SJCRH30 (cell line): ENCODE data around the gene GMDS. TPM values are rescaled to one million over a fixed set of nuclear protein-coding genes. Genes with fewer than 3 reads are reported as not detected.

Source experiments
- DNase-seq, 2 experiments: peaks; one replicate each; pipeline ENCODE4 v3.0.0-alpha.2; 2015 to 2020
- H3K27ac ChIP-seq: fragments of 250-450 bp; sonication (Bioruptor Pico); 2 replicates; pipeline ENCODE4 v1.5.1; 2020; ENCODE audit warnings: mild to moderate bottlenecking, moderate library complexity
- H3K27me3 ChIP-seq: fragments of 250-450 bp; sonication (Bioruptor Pico); 2 replicates; pipeline ENCODE4 v1.5.1; 2020; ENCODE audit warnings: mild to moderate bottlenecking, moderate library complexity
- H3K36me3 ChIP-seq: fragments of 250-450 bp; sonication (Bioruptor Pico); 2 replicates; pipeline ENCODE4 v1.5.1; 2020; ENCODE audit warnings: mild to moderate bottlenecking, moderate library complexity
- H3K4me1 ChIP-seq: fragments of 250-450 bp; sonication (Bioruptor Pico); 2 replicates; pipeline ENCODE4 v1.5.1; 2020; ENCODE audit warnings: mild to moderate bottlenecking, moderate library complexity
- H3K4me3 ChIP-seq: fragments of 250-450 bp; sonication (Bioruptor Pico); 2 replicates; pipeline ENCODE4 v1.5.1; 2020; ENCODE audit warnings: mild to moderate bottlenecking, moderate library complexity
- H3K9me3 ChIP-seq: fragments of 250-450 bp; sonication (Bioruptor Pico); replicated peaks from 2 replicates; pipeline ENCODE4 v1.5.1; 2020; ENCODE audit warnings: mild to moderate bottlenecking, moderate library complexity
- total RNA-seq: library from RNA; depleted of rRNA; stranded (reverse); fragments of >200 nt; shearing (Covaris generic); gene quantifications from 2 replicates; pipeline ENCODE4 v1.2.3, GENCODE V29; 2014

Gene GMDS
- total RNA-seq, 1 experiment from 2014 or later: 7.9 TPM

DNA sequence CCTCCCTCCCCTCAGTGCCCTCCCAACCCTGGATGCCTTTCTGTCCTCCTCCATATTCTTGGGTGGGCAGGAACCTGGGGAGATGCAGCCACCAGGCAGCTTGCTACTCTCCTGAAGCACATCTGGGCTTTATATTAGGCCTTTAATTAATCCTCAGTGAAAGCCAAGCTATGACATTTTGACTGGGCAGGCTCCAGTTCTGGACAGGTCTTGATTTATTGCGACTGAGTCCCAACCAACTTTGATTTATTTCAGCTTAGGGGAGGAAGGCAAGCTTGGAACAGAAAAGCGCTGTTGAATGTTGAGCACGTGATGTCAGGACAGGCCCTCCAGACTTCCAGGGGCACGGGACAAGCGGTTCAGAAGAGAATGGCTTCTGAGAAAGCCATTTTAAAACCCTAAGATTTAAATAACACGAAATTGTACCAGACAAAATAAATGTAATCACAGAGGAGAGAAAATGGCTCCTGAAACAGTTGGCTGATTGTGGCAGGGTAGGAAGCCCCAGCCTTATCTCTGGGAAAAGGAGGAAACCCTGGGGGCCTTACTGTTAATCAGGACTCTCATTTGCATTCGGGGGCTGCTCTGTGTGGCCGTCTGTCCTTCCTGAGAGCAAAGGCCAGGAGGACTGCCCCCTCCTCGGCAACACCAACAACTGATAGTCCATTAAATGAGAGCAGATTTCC is 341.5 kb downstream of the GMDS start:
- no peak for DNase-seq
- Histone ChIP-seq H3K9me3 (no peaks in the 10 kb centered on the region), H3K27me3 (no peaks in the 10 kb centered on the region), H3K27ac (no peak overlapping the region), H3K36me3 (no peaks in the 10 kb centered on the region), H3K4me1 (no peaks in the 10 kb centered on the region), H3K4me3 (no peak overlapping the region)

DNA sequence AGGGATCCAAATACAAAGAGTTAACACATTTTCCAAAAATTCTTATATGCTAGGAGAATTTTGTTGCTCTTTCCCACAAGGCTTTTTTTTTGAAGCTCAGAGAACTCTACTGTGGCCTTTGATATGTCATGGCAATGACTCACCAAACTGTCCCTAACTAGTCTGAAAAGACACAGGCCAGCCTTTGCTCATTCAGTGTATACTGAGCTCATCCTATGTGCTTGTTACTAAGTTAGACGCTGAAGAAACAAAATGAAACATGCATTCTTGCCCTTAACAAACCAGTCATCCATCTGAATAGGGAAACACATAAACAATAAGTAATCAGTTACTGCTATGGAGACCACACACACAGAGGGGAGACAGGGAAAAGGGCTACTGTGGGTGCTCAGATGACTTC is 343.8 kb downstream of the GMDS start:
- no peak for DNase-seq

DNA sequence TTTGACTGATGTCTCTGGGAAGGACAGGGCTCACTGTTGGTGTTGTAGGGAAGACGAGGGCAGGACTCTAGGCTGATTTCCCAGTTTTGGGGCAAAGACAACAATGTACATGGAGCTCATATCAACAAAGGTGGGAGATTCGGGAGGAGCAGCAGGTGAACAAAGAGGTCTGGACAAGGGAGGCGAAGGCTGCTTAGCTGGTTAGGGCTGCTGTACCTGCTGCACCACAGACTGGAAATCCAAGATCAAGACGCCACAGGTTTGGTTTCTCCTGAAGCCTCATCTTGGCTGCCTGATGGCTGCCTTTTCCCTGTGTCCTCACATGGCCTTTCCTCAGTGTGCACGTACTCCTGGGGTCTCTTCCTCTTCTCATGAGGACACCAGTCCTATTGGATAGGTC is 348.5 kb downstream of the GMDS start:
- no peak for DNase-seq
- no peaks in the 10 kb centered on the region for H3K27me3 ChIP-seq
- H3K4me3 ChIP-seq: no peak overlapping the region
- H3K27ac ChIP-seq: no peak overlapping the region
- H3K4me1 ChIP-seq: no peaks in the 10 kb centered on the region
- no peaks in the 10 kb centered on the region for H3K9me3 ChIP-seq
- no peaks in the 10 kb centered on the region for H3K36me3 ChIP-seq

More for the DNA sequence above, 343.8 kb downstream of the GMDS start:
- H3K36me3 ChIP-seq: no peaks in the 10 kb centered on the region
- no peaks in the 10 kb centered on the region for H3K9me3 ChIP-seq
- H3K4me3 ChIP-seq: no peak overlapping the region
- no peak overlapping the region for H3K27ac ChIP-seq
- H3K4me1 ChIP-seq: no peaks in the 10 kb centered on the region
- H3K27me3 ChIP-seq: no peaks in the 10 kb centered on the region

DNA sequence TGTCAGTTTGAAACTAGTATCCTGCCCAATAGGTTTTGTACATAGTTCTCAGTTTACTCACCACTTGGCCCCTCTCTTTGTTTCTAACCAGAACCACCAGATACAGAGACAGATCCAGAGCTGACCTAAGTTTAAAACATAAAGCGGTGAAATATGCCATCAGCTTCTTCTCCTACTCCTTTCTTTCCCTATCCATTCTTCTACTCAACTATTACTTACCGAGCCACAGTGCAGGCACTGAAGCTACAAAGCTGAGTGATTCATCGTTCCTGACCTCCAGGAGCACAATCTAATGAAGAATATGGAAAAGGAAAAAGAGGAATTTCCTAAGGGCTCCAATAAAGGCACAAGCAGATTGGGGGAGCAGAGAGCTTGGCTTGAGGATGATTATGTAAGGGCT is 349.7 kb downstream of the GMDS start:
- H3K4me3 ChIP-seq: no peak overlapping the region
- H3K27ac ChIP-seq: no peak overlapping the region
- H3K4me1 ChIP-seq: no peaks in the 10 kb centered on the region
- no peaks in the 10 kb centered on the region for H3K9me3 ChIP-seq
- H3K36me3 ChIP-seq: no peaks in the 10 kb centered on the region
- no peaks in the 10 kb centered on the region for H3K27me3 ChIP-seq
- DNase-seq: no peak

DNA sequence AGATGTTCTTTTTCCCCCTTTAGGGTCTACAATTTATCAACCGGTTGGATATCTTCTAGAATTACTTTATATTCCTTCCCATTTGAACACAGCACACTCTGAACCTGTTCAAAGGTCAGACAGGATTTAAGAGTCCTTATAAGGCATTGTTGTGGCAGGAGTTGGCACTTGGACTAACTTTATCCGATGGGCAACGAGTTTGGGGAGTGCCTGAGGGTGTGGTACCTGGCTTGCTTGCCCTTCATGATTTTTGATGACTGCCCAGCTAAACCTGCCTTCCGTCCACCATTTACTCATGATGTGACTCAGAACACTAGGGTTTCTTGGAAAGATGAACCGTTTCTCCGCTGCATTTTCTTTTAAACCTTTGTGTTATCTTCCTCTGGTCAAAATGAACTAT is 350.5 kb downstream of the GMDS start:
- no peak overlapping the region for H3K4me3 ChIP-seq
- H3K9me3 ChIP-seq: no peaks in the 10 kb centered on the region
- H3K4me1 ChIP-seq: no peaks in the 10 kb centered on the region
- H3K36me3 ChIP-seq: no peaks in the 10 kb centered on the region
- no peak overlapping the region for H3K27ac ChIP-seq
- no peaks in the 10 kb centered on the region for H3K27me3 ChIP-seq
- DNase-seq: no peak

DNA sequence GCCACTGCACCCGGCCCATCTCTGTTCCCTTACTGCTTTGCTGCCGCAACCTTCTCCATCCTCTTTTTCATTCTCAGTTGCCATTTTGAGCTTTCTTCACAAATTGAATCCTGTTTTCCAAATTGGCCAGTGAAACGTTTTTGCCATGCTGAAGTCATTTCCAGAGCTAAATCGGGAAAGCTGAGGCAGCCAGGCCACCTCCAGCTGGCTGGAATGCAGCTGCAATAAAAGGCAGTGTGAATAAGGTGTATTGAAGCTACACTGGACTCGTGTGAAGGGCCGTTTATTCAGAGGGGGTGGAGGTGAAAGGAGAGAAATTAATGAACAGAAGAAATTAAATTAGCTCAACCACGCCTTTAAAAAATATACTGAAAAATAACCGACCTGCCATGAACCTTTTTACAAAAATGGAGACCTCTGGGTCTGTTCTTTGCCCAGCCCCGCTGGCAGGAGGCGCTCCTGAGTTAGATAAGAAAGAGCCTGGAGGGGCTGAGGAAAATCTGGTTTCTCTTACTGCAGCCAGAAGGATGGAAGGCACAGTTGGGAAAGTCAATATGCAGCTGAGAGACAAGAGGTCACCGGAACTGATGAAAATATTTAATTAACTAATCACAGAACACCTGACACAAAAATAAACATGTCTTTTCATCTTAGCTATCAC is 351.8 kb downstream of the GMDS start:
- Histone ChIP-seq H3K27ac (no peak overlapping the region), H3K36me3 (no peaks in the 10 kb centered on the region), H3K4me1 (no peaks in the 10 kb centered on the region), H3K4me3 (no peak overlapping the region), H3K9me3 (no peaks in the 10 kb centered on the region), H3K27me3 (no peaks in the 10 kb centered on the region)
- peak in 1 of 2 experiments; percentile 4 for DNase-seq

DNA sequence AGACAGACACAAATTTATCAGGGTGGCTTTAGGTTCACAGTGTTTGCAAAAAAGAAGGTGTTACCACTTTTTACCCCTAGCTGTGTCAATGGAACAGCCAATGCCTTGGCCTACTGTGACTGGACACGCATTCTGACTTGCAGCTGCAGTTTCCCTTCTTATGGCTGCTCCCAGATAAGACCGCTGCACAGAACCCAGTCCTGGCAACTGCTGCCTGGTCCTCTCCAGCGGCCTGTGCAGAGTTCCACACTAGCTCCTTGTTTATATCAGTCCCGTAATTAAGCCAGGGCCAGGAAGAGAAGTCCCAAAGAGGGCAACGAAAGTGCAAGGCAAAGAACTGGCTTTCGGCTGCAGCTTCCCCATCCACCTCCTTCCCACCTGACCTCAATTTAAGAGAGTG is 352.7 kb downstream of the GMDS start:
- Histone ChIP-seq H3K4me3 (no peak overlapping the region), H3K4me1 (no peaks in the 10 kb centered on the region), H3K27me3 (no peaks in the 10 kb centered on the region), H3K36me3 (no peaks in the 10 kb centered on the region), H3K9me3 (no peaks in the 10 kb centered on the region), H3K27ac (no peak overlapping the region)
- no peak for DNase-seq

DNA sequence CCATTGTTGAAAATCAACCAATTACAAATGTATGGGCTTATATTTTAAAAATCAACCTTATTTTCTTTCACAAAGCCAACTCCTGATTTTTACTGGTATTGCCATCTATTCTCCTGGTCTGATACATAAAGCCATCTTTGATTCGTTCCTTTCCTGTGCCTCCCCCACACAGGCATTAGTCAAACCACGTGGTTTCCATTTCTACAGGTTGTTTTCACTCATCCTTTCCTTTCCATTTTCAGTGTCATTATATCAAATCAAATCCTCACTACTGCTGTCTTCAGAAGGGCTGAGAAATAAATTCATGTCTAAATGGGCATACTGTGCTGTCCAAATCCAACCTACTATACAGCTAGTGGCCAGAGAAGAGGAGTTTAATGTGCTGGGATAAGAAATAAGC is 354.4 kb downstream of the GMDS start:
- Histone ChIP-seq H3K9me3 (no peaks in the 10 kb centered on the region), H3K4me1 (no peaks in the 10 kb centered on the region), H3K4me3 (no peak overlapping the region), H3K36me3 (no peaks in the 10 kb centered on the region), H3K27me3 (no peaks in the 10 kb centered on the region), H3K27ac (no peak overlapping the region)
- no peak for DNase-seq

DNA sequence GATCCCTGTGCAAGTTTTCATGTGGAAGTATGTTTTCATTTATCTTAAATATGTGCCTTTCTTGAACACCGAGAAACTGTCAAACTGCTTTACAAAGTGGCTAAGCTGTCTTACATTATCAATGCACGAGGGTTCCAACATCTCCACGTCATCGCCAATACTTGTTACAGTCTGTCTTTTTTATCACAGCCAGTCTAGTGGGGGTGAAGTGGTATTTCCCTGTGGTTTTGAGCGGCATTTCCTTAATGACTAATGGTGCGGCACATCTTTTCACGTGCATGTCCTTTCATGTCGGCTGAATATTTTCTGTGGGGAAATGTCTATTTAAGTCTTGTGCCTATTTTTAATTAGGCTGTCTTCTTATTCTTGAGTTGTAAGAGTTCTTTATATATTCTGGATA is 355.3 kb downstream of the GMDS start:
- Histone ChIP-seq H3K36me3 (no peaks in the 10 kb centered on the region), H3K27ac (no peak overlapping the region), H3K4me1 (no peaks in the 10 kb centered on the region), H3K4me3 (no peak overlapping the region), H3K9me3 (no peaks in the 10 kb centered on the region), H3K27me3 (no peaks in the 10 kb centered on the region)
- no peak for DNase-seq

DNA sequence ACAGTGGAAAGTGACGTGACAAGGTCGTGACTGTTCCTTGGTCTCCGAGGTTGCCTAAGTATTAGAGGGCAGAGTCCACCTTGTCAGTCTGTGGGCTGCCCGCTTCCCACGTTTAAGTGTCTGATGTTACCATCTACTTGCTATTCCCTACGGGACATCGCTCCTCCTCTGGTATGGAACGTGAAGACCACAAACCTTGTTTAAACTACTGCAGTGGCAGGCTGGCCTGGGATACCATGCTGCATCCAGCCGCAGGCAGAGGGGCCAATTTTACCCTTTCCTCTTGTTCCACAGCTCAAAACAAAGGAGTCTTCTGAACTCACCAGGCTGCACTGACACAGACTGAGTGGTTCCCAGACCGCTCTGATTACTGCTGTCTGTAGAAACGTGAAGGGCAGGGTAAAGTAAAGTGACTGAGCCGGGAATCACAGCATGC is 359.8 kb downstream of the GMDS start:
- H3K4me1 ChIP-seq: no peaks in the 10 kb centered on the region
- no peaks in the 10 kb centered on the region for H3K36me3 ChIP-seq
- H3K27ac ChIP-seq: no peak overlapping the region
- no peaks in the 10 kb centered on the region for H3K27me3 ChIP-seq
- H3K9me3 ChIP-seq: no peaks in the 10 kb centered on the region
- DNase-seq: peak; percentile 8 to 22
- H3K4me3 ChIP-seq: no peak overlapping the region

DNA sequence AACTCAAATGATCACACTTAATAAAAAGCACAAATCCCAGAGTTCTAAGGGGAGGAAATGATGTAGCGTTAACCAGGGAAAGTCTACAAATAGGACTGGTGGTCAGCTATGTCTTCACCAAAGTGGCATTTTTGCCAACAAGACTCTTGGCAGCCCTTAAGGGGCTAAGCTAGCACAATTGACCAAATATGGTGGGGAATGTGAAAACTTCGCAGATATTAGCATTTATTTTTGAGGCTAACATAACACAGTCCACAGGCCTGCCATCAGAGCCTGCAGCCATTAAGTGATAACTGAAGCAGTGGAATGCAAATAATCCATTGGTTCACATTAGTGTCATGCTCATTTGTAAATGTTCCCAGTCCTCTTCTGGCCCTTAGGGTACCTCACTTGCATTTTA is 361.1 kb downstream of the GMDS start:
- H3K4me3 ChIP-seq: no peak overlapping the region
- no peaks in the 10 kb centered on the region for H3K27me3 ChIP-seq
- DNase-seq: no peak
- H3K27ac ChIP-seq: no peak overlapping the region
- H3K4me1 ChIP-seq: no peaks in the 10 kb centered on the region
- H3K9me3 ChIP-seq: no peaks in the 10 kb centered on the region
- no peaks in the 10 kb centered on the region for H3K36me3 ChIP-seq

DNA sequence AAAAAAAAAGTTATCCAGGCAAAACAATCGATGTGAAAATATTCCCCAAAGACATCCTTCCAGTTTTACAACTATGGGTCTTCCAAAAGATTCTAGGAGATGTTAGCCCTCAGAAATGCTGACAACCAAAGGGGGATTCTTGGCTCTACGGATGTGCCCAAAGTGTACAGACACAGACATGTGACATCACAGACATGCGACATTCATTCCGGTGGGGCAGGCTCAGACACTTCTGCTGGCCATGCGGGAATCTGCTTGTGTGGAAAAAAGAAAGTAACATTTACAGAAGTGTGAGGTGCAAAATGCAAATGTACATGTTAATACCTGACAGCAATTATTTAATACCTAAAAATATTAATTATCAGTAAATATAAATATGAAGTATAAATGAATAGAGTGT is 367.1 kb downstream of the GMDS start:
- H3K4me3 ChIP-seq: no peak overlapping the region
- no peak for DNase-seq
- no peaks in the 10 kb centered on the region for H3K36me3 ChIP-seq
- H3K27ac ChIP-seq: no peak overlapping the region
- H3K27me3 ChIP-seq: no peaks in the 10 kb centered on the region
- H3K9me3 ChIP-seq: no peaks in the 10 kb centered on the region
- no peaks in the 10 kb centered on the region; the same call in 1 of the 2 replicates for H3K4me1 ChIP-seq

DNA sequence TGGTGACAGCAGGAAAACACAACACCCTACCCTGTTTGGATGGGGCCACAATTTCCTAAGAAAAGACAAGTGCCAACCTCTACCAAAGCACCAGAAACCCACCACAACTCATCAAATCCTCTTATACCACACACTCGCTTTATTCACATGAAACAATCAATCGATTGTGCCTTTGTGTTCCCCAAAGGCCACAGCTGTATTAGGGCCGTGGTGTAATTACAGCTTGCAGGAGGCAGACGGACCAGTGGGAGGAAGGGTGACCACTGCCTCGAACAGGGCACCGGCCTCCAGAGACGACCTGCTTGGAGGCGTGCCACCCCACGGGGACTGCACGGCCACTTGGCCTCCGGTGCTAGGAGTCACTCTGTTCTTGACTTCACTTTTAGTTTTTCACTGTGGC is 371.6 kb downstream of the GMDS start:
- DNase-seq: no peak
- no peaks in the 10 kb centered on the region for H3K9me3 ChIP-seq
- no peaks in the 10 kb centered on the region for H3K36me3 ChIP-seq
- H3K4me3 ChIP-seq: no peak overlapping the region
- no peaks in the 10 kb centered on the region for H3K27me3 ChIP-seq
- H3K27ac ChIP-seq: no peak overlapping the region
- H3K4me1 ChIP-seq: peaks cover 7% of the 10 kb centered on the region

DNA sequence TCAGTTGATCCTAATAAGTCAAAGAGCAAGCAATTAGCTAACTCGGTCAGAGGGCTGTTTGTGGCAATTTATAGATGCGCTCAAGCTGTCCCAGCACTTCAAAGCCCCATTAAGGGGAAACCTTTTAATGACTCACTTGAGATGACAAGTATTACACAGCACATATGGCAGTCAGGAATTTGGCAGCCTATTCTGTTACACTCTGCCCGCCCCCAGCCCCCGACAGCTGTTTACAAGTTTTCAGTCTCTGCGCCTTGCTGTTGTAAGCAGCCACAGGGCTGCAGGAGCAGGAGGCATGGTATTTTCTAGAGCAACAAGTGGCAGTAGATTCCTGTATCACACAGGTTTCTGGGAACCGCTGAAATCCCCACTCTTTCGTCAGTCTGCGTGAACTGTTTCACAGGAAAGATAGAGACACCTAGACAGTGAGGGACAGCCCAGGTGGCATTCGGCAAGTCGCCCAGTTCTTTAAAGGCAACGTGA is 372.7 kb downstream of the GMDS start:
- Histone ChIP-seq H3K27me3 (no peaks in the 10 kb centered on the region), H3K36me3 (no peaks in the 10 kb centered on the region), H3K9me3 (no peaks in the 10 kb centered on the region), H3K4me1 (peaks cover 7% of the 10 kb centered on the region), H3K4me3 (no peak overlapping the region), H3K27ac (no peak overlapping the region)
- DNase-seq: peak; percentile 70 to 80

DNA sequence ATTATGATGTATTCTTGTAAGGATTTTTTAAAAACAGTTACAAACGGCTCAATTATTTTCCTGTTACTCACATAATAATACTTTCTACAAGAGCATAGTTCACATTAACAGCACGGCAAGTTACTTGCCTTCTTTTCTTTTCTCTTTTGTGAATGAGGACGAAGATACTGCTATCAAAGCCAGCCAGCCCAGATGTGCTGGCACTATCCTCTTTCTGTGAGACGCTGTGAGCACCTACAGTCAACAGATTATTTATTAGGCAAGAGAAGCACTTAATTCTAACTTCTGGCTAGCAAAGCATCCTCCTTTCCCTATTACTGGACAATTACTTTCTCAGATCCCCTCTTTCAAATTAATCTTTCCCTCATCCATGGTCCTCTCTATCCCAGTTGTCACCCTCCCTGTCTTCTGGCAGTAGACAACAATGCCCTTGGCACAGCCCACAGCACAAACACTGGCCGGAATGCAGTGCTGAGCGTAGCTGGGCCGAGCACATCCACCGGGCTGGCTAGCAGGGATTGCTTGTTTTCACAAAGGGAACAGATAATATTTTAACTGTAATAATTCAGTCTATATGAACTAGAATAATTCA is 373.6 kb downstream of the GMDS start:
- Histone ChIP-seq H3K9me3 (no peaks in the 10 kb centered on the region), H3K27me3 (no peaks in the 10 kb centered on the region), H3K4me3 (no peak overlapping the region), H3K27ac (no peak overlapping the region), H3K36me3 (no peaks in the 10 kb centered on the region), H3K4me1 (peaks cover 7% of the 10 kb centered on the region)
- no peak for DNase-seq
